SKM-1 treated with dmso at 0.1 percent for 144 hours (cell line): ENCODE measurements around the gene KRTAP10-8.
A peak's percentile ranks its signal among the peaks of the same experiment; 100 is the strongest.
"Not testable (repeated sequence)": the region's sequence is repeated elsewhere in the genome, so short reads cannot be mapped to it uniquely, and the experiment has no call there.

Experiments used
- DNase-seq: peaks from one replicate; lab custom pipeline; 2025; ENCODE audit not compliant: unreplicated experiment; lab: John Stamatoyannopoulos, UW

KRTAP10-8 gene, protein sequence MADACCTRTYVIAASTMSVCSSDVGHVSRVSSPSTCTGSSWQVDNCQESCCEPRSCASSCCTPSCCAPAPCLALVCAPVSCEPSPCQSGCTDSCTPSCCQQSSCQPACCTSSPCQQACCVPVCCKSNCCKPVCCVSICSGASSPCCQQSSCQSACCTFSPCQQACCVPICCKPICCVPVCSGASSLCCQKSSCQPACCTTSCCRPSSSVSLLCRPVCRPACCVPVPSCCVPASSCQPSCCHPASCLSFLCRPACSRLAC

DNA sequence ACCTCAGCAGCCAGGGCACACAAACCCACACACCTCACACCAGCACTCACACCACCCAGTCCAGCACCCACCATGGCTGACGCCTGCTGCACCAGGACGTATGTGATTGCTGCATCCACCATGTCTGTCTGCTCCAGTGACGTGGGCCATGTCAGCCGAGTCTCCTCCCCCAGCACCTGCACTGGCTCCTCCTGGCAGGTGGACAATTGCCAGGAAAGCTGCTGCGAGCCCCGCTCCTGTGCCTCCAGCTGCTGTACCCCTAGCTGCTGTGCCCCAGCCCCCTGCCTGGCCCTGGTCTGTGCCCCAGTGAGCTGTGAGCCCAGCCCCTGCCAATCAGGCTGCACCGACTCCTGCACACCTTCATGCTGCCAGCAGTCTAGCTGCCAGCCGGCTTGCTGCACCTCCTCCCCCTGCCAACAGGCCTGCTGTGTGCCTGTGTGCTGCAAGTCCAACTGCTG is at the start of gene KRTAP10-8:
TSS of gene KRTAP10-8 (plus strand) at position 51 of the 458 bp plus-strand sequence. CDS start at position 73, 22 bp downstream.
- DNase-seq = no peak

DNA sequence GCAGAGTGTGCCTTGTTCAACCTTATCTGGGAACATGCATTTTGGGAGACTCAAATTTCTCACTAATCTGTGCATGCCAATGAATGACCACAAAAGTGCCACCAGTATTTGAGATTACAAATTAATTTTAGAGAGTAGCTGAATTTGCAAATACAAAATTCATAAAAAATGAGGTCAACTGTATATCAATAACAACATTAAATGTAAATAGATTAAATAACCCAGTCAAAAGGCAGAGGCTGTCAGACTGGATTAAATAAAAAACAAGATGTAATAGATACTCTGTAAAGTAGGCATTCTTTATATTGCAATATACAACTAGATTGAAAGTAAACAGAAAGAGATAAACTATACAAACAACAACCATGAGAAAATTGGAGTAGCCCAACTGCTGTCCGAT is 47.8 kb upstream of the KRTAP10-8 start:
- no peak for DNase-seq

DNA sequence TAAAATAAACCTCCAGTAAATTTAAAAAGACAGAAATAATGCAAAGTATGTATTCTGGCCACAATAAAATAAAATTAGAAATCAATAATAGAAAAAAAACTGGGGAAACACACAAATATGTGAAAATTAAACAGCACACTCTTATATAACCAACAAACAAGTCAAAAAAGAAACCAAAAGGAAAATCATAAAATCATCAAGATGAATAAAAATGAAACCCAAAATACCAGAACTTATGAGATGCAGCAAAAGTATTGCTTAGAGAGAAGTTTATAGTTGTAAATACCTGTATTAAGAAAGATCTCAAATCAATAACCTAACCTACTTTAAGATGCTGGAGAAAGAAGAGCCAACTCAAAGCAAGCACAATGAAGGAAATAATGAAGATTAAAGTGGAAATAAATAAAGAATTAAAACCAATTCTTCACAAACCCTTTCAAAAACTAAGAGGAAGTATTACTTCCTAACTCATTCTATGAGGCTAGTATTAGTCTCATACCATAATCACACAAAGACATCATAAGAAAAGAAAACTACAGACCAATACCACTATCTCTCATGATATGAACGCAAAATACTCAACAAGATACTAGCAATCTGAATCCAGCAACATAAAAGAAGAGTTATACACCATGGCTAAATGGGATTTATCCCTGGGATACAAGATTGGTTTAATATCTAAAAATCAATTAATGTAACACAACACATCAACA is 46.8 kb upstream of the KRTAP10-8 start:
- no peak for DNase-seq

DNA sequence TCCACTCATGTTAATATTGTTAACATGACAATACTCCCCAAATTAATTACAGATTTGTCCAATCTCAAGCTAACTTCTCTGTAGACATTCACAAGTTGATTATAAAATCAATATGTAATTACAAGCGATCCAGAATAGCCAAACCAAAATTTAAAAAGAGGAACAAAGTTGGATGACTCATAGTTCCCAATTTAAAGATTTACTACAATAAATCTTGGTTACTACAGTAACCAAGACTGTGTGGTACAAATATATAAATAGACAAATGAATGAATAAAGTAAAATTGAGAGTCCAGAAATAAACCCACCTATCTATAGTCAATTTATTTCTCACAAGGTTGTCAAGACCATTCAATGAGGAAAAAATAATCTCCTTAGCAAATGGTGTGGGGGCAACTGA is 45.5 kb upstream of the KRTAP10-8 start:
- DNase-seq = peak; percentile 25

DNA sequence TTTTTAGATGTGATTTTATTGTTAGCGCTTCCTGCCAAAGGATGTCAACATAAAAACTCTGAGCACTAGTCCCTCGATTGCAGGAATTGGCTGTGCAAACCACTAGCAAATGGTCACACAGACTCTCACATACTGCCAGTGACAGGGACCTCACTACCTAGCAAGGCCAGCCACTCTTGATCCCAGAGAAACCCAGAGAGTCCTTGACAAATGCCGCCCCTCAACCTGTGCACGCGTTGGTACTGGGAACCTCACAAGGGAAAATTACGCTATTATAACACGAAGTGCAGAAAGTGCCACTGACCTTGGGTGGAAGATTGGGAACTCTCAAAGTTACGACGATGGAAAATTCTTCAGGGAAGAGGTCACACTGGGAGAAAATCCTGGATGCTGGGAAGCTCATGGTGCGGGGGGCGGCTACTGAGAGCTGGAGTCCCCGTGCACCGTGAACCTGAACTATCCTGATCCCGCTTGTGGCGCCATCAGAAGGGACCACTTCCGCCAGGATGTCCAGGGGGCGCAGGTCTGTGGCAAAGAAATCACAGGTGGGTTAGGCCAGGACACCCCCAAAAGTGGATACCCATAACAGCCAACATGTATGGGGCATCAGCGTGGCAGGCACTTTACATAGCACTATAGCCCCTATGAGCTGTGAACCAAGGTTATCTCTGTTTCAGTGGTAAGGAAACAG is 44.3 kb upstream of the KRTAP10-8 start:
- no peak for DNase-seq

DNA sequence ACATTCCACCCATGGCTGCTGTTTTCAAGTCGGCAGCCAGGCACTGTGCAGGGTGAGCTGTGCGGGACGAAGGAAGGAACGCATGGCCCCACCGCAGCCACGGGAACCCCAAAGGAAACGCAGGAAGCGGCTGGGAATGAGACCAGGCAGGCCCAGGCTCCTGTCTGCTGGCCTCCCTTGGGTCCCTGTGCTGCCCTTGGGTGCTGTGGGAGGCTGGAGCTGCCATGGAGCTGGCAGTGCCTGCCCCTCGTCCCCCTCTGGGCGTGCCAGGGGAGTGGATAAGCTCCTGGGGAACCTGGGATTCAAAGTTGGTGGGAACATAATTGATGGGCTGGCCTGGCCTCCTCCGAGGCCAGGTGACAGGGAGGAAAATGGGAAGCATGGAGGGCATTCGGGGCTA is 43.6 kb upstream of the KRTAP10-8 start:
- DNase-seq = no peak

DNA sequence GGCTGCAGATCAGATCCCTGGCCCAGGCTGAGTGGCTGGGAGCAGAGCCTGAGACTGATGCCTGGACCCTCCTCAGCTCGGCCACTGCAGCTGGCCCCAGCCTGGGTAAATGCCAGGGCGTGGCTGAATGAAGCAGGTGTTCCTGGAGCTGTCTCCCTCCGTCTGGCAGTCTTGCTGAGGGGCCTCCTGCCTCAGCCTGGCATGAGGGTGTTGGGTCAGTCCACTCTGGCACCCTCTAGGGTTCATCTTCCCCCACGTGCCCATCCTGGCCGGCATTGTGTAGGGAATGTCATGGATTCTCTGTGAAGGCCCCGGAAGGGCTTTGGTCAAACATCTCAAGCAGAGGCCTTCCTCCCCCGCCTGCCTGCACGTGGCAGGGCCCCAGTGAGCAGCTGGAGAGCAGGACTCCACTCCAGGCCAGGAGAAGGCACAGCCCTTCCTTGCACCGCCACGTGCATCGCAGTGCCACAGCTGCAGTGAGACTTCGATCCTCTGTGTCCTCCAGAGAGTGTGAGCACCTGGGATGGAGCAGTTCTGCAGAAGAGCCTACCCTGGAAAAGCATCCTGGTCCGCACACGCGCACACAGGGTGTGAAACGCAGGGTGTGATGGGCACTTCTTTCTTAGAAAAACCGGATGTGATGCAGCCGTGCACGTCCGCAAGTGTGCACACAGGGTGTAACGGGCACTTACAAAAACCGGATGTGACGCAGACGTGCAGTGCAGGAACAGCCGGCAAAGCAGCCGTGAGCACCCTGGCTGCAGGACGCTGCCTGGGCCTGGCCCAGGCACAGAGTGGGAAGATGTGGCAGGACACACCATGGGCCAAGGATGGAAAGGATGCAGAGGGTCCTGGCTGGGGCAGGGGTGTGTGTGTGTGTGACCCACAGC is 43.0 kb upstream of the KRTAP10-8 start:
- no peak for DNase-seq

DNA sequence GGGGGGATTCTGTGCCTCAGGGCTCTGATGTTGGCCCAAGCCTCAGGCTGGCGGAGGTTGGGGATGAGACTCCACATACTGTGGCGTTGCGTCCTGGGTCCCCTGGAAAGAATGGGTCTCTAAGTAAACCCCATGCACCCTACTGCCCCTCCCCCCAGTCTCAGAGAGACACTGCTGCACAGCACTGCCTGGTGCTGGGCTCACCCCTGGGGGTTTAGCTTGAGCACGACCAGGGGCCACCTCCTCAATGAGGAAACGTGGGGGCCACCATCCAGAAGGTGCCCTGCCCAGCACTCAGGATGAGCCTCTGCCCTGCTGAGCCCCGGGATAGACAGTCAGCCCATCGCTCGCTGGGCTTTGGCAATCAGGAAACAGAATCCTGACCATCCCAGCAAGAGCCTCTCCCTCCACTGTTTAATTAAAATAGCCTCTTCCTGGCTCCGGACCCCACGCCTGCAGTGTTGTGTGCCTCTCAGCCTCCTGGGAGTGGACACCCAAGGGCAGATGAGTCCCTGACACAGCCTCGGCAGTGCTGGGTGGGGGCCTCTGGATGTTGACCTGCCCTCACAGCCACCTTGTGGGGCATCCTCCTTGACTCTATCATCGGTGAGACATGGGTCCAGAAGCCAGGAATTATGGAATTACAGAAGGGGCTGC is 41.9 kb upstream of the KRTAP10-8 start:
- DNase-seq = no peak

DNA sequence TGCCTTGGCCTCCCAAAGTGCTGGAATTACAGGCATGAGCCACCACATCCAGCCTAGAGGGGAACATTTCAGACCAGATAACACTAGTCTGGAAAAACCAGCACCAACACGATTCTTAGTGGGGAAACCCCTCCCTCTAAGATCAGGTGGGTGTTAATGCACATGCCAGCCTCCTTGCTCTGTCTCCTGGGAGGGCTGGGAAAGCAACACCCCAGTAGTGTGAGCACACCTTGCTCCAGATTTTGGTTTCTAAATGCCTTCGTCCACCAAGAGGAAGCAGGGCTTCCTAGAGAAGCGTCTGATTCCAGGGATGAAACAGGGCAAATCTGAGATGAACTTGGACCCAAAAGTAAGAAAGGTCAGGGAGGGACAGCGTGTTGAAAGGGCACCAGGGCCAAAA is 40.6 kb upstream of the KRTAP10-8 start:
- DNase-seq = no peak

DNA sequence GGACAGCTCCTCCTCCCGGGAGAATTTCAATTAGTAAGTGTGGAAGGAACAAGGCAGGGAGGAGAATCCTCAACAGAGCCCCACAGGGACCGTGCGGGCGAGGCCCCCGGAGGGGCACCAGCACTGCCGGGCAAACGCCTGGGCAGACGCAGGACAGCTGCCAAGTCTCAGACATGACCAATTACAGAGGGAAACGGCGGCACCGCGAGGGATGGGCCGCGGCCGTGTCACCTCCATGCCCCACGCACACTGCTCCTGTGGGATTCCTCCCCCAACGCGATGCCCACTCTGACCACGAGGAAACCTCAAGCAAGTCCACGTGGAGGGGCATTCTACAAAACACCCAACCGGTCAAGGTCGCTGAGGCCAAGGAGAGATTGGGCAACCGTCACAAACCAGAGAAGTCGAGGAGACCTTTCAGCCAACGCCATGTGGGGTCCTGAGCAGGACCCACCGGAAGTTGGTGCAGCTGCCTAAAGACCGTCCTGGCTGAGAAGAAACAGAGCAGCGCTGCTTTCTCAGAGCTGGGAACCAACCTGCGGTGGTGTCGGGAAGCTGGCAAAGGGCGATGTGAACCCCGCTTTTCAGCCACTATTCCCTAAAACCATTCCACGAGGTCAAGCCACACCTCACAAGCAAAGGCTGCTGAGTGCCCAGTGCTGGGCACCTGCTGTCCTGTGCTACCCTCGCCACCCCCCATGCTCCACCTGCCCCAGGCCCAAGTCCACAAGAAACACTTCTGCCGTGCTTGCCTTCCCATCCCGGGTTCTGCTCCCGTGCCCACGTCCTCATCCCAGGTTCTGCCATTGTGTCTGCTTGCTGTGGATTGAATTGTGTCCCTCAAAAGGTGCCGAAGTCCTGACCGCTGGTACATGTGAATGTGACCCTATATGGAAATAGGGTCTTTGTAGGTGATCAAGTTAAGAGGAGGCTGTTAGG is 39.8 kb upstream of the KRTAP10-8 start:
- no peak for DNase-seq

DNA sequence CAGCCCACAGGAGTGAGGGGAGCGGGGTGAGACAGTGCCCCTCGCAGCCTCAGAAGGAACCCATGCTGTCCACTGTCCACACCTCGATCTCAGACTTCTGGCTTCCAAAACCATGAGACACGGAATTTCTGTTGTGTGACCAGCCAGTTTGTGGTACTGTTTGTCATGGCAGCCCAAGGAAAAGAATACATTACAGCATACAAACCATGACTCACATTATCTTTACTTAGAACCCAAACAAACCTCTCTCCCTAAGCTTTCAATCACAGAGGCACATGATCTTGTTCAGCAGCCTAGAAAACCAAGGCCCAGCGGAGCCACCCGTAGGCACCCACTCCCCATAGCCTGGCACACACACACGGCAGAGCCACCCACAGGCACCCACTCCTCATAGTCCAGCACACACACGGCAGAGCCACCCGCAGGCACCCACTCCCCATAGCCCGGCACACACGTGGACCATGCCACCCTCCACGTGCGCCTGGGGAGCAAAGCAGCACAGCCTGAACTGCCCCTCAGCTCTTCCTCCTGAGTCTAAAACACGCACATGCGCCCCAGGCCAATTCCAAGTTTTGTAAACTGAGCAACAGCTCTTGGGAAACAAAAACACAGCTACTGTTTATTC is 38.8 kb upstream of the KRTAP10-8 start:
- DNase-seq = no peak

DNA sequence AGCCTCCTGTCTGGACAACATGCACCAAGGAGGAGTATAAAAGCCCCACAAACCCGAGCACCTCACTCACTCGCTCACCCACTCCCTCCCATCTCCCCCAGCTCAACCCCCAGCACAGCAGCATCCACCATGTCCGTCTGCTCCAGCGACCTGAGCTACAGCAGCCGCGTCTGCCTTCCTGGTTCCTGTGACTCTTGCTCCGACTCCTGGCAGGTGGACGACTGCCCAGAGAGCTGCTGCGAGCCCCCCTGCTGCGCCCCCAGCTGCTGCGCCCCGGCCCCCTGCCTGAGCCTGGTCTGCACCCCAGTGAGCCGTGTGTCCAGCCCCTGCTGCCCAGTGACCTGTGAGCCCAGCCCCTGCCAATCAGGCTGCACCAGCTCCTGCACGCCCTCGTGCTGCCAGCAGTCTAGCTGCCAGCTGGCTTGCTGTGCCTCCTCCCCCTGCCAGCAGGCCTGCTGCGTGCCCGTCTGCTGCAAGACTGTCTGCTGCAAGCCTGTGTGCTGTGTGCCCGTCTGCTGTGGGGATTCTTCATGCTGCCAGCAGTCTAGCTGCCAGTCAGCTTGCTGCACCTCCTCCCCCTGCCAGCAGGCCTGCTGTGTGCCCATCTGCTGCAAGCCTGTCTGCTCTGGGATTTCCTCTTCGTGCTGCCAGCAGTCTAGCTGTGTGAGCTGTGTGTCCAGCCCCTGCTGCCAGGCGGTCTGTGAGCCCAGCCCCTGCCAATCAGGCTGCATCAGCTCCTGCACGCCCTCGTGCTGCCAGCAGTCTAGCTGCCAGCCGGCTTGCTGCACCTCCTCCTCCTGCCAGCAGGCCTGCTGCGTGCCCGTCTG is 38.0 kb upstream of the KRTAP10-8 start, which contains the start of gene KRTAP10-4:
TSS of gene KRTAP10-4 (plus strand) at position 100 of the 827 bp plus-strand sequence. CDS start at position 130, 30 bp downstream.
- not testable (repeated sequence) for DNase-seq

DNA sequence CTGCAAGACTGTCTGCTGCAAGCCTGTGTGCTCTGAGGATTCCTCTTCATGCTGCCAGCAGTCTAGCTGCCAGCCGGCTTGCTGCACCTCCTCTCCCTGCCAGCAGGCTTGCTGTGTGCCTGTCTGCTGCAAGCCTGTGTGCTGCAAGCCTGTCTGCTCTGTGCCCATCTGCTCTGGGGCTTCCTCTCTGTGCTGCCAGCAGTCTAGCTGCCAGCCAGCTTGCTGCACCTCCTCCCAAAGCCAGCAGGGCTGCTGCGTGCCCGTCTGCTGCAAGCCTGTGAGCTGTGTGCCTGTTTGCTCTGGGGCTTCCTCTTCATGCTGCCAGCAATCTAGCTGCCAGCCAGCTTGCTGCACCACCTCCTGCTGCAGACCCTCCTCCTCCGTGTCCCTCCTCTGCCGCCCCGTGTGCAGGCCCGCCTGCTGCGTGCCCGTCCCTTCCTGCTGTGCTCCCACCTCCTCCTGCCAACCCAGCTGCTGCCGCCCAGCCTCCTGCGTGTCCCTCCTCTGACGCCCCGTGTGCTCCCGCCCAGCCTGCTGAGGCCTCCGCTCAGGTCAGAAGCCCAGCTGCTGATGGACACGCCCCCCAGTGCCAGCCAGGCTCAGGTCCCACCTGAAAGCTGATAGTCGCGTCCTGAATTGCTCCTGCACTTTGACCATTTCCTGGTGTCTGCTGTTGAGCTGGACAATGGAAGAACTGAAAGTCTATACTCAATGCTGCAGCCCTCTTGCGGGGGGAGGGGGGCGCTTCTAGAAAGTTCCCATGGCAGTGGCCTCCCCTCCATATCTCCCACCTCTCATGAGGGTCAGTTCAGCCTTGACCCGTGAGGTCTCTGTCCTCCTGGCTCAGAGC is 37.2 kb upstream of the KRTAP10-8 start:
- DNase-seq = no peak

DNA sequence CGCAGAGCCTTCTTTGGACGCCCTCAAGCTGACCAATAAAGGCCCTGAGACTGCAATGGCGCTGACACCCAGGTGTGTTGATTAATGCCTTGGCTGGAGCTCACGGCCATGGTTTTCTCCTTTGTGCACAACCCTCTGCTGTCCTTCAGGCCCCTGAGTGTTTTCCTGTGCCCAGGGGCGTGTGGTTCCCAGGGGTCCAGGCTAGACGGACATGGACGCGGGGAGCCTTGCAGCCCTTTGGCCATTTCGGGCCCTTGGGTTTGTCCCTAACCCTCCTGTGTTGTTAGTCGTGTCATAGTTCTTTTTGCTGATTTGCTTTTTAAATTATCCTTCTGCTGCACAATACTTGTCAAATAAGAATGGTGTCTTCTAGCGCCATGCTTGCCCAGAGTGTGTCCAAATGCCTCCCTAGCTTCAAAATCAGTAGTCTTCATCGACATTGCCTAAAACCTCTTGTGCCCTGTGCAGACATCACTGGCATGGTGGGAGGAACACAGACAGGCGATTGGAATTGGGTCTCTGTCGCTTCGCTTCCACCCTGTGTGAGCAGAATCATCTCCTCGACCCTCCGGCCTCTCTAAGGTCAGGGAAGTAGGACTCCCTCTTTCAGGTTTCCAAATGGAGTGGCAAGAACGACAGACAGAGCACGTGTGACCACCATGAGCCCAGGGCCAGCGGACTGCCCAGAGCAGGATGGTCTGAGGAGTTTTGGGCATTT is 36.4 kb upstream of the KRTAP10-8 start:
- no peak for DNase-seq

DNA sequence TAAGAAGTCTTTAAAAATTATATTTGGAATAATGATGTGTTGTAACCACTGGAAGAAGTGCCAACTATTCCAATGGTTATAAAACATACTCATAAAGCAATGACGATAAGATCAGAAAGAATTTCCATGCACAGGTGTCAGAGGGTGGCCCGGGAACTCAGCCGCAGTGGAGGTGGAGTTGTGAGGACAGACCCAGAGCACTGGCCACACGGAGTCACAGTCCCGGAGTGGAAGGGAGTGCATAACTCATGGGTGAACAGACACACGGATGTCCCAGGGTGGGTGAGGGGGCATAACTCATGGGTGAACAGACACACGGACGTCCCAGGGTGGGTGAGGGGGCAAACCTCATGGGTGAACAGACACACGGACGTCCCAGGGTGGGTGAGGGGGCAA is 35.9 kb upstream of the KRTAP10-8 start:
- no peak for DNase-seq

DNA sequence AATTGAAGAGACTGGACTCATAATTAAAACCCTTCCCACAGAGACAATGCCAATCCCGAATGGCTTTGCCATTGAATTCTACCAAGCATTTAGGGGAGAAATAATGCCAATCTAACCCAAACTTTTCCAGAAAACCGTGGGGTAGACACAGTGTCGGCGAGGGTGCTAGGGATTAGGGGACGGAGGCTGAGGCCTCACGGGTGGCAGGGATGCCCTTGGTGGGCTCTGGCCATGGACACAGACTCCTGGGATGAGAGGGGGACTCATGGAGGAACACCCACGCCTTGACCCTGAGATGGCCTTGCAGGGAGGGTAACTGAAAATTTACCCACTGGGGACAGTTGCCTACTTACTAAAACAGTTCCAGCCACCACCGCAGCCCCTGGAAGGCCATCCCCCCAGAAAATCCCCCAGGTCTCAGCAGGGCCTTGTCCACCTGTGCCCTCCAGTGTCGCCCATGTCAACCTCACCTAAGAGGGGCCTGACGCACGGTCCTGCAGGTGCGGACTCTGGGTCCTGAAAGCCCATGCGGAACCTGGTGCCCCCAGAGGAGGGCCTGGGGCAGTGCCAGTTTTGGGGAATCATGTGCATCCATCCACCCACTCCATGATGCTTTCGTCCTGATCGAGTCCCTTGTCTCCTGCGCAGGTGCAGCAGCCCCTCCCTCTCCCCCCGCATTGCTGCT is 33.4 kb upstream of the KRTAP10-8 start:
- no peak for DNase-seq
